GM21360 (cell line): Measurements from ENCODE around the gene SSH3.

Experiments
- ATAC-seq: cut with Tn5 transposase; IDR thresholded peaks from one replicate; pipeline ENCODE4 v1.9.1; 2021; ENCODE audit warnings: mild to moderate bottlenecking, moderate library complexity; ENCODE audit not compliant: unreplicated experiment

SSH3 gene

DNA sequence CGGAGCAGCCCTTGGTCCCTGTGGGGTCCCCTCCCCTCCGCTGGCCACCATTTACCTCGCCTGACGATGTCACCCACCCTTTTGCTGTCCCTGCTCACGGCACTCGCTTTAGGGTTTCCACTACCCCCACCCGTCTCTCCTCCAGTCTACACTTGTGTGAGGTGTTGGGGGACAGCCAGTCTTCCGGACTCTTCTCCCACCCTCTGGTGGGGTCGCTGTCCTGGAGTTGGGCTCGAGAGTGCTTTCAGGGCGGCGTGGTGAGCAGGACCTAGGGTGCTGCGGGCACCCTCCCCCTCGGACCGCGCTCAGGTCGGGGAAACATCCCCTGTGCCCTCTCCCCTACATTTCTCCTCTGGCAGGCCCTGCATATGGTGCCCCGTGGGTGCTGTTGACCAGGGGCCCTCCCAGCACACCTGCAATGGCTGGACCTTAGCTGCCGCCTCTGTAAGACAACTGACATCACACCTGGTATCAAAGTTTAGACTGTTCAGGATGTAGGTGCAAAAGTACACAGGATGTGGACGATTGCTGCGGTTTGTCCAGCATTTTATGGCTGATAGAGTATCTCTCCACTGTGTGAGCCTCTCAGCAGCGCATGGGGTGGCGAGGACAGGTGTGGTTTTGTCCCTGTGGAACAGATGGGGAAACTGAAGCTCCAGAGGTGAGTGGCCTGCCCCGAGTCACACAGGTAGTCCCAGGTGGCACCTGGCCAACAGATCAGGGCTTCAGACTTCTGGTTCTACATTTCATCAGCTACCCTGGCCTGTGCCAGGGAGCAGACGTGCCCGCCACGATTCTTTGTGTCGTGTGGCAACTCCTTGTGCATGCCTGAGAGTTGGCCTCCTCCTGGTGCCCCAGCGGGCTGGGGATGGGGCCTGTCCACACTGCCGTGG, 35.9 kb upstream of the SSH3 start:
- no peak for ATAC-seq

DNA sequence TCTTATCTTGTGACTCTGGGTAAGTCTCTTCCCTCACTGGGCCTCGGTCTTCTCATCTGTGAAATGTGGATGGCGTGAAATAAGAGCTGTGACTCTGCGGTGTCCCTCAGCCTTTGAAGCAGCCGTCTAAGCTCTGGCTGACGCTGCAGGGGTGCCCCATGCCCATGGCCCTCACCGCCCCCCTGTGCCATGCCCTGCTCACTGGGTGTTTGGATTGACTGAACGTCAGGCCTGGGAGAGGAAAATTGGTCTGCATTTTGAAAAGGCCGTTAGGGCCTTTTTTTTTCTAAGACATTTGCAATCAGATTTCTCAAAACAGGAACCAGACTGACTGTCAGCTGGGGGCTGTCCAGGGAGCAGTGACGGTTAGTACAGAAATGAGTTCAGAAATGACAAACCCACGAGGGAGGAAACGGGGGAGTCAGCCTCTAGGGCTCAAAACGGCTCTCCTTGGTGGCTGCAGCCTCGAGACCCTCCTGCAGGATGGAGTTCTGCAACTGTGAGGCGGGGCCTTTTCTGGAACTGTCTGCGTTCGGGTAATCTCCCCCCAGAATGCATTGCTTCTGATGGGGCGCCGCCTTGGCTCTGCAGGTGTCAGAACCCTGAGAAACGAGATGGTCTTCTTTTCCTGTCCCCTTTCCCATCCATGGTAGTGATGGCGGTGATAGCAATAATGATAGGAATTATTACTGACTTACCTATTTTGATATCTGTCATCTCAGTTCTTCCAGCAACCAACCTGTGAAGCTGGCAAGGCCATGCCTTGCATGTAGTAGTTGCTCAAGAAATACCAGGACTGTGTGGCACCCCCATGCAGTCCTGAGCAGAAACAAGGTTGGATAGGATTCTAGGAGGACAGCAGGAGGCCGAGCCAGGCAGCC, 35.0 kb upstream of the SSH3 start:
- peak; percentile 40 for ATAC-seq

DNA sequence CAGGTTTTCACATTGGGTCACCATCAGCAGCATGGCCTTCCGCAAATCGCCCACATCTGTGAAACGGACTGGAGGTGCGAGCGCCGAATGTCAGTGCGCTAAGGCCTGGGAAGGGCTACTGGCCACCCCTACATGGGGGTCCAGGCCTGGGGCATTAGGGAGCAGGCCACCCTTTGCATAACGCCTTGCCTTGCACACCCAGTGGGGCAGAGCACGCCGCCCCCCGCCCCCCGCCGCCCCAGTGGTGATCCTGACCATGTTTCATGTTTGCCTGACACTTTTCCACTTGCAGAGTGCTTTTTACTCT, 34.4 kb upstream of the SSH3 start:
- no peak for ATAC-seq

DNA sequence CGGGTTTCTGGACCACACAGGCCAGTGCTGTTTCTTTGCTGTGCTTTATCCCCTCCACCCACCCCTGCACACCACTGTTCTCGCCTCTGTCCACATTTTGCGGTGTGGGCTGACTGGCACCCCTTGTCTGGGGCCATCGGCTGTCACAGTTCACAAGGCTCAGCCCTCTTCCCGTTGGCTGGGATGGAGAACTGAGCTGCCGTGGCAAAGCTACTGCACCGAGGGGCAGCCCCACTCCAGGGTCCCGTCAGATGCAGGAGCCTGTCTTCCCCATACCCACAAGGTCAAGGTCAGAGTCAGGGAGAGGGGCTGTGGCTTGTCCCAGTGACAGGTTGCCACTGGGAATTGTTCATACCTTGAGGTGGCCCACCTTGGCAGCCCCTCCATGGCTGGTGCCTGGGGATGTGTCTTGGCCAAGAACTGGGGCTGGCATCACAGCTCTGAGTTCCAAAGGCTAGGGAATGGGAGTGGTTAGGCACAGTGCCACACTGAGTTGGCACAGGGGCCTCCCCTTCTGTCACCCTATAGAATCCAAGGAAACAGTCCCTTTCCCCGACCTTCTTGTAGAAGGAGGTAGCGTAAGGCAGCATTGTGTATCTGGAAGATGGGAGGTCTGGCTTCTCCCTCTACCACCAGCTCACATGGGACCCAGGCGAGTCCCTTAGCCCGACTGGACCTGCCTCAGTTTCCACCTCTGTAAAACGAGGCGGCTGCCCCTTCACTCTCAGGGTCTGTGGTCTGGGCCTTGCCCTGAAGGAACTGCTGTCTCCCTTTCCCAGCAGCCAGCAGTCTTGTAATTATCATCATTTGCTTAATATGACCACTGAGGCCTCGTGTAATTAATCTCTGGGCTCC, 33.7 kb upstream of the SSH3 start:
- ATAC-seq = no peak

DNA sequence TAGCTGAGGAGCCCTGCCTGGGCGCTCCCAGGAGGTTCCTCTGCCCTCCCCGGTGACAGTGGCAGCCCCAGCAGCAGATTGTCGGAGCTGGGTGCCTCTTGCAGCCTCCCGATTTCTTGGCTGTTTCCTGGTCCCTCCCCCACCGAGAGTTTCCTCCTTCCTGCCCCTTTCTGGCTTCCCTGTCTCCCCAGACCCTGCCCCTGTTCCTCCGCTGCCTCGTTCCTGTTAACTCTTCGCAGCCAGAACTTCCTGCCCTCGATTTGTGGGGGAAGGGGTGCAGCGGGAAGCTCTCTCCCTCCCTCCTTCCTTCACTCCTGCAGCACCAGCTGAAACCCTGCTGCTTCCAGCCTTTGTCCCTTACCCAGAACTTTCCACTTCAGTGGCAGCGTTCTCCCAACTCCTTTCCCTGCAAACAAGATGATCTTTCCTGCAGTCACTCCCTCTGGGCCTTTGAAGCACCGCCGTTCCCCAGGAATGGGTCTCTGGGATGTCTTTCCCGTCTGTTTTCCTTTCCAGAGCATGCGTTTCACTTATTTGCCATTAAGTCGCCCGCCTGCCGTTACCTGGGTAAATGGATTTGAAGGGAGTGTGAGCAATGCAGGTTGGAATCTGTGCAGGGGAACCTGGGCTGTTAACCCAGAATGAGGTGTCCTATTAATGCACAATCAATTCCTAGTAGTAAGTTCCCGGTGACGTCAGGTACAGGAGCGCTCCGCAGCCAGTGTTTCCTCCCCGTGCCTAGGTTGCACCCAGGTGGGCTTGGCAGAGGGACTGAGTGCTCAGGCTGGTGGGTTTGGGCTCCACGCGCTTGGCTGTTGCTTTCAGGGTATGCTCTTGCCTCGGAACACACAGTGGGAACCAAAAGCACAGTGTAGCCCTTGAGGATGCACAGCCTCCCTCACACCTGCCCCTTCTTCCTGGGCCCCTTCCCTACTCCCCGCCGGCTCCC, 32.8 kb upstream of the SSH3 start:
- no peak for ATAC-seq

DNA sequence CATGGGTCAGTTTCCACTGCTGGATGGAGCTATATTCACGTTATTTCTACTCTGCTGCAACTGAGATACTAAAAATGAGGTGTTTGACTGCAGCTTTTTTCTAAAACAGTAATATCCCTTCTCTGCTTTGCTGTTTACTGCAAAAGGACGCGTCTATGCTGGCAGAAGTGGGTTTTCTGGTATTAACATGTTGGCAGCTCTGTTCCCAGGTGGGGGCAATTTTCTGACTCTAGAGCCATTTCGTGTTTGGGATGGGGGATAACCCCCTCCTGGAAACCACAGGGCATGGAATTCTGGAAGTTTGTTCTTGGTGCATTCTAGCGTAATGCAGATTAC, 32.2 kb upstream of the SSH3 start:
- ATAC-seq = no peak

DNA sequence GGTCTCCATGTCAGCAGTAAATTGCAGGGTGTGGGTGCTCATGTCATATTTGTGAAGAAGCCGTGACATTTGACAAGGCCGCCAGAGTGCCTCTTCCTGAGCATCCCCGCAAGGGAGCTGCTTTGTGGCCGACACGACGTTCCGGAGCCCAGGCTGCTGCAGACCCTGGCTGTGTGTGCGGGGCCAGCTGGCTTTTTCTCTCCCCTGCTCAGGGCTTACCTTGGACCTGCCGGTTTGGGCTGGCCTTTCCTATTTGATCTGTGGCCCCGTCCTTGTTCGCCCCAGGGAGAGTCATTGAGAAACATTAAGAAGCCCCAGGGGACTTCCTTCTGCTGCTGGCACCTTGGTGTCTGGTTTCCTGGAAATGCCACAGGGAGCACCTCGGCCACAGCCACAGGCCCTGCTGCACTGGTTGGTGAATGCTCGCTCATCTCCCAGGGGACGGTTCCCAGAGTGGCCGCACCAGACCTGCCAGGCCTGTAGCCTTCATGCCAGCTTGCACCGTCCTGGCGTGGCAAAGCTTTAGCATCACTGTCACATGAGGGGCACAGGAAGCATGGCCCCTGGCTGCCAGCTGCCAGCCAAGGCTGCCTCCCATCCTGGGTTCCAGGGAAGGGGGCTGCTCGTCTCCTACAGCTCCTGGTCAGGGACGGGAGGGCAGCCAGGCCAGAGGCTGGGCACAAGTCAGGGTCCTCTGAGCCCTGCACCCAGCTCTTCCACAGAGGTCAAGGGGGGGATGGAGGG, 31.6 kb upstream of the SSH3 start:
- no peak for ATAC-seq

DNA sequence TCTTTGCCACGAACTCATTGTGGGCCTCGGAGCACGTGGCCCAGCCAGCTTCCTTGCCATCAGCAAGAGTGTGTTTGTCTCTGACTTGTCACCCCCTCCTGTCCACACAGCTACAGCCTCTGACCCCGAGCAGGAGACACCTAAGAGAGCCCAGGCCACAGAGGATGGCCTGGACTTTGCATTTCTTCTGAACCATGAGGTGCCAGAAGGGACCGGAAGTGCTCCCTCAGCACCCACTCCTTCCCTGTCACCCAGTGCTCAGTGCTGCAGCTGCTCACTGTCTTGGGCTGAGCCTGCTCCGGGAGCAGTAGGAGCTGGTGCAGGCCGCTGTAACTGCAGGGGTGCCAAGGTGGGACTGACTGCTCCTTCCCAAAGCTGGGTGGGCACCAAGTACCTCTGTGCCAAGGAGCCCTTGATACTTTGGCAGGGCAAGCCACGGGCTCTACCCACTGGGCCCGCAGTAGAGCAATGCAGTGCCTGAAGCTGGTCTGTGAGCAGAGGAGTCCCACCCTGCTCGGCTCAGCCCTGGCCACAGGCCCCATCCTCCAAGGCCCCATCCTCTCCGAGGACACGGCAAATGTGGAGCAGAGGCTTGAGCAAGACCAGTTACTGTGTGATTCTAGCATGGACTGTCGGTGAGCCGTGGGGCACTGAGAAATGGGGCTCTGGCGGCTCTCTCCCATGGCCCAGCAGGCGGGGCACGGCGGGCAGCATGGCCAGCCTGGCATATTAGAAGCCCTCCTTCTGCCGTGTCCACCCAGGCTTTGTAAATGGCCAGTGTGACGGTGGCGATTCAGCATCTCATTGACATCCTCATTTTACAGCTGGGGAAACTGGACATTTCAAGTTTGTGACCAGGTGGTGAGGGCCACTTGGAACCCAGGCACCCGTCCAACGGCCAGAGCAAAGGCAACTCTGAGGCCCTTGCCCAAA, 30.7 kb upstream of the SSH3 start:
- no peak for ATAC-seq

DNA sequence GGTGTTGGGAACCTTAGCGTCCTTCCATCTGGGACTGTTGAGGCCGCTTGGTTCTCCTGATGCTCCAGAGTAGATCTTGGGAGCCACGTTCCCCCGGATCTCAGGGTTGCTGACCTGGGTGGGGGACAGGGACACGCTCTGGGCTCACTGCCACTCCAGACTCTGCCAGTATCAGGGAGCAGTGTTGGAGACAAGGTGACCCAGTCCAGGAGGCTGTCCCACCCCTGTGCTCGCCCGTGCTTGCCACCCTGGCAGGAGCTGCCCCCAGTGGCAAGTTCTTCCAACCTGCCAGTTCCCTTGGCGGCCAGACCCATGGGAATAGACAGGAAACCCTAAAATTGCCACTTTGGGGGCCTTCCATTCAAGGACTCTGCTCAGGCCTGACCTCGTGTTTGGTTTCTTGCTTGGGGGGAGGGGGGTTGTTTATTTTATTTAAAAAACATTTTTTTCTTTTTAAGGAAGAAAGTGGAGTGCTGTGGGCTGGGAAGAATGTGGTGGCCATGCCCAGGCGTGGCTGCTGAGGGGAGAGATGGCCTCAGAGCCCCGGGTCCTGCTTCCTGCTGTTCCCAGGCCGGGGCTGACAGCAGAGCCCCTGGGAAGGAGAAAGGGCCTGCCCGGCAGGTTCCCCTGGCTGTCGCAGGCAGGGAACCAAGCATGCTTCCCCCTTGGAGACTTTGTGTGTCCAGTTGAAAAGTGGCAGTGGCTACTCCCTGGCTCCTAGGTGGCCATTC, 29.9 kb upstream of the SSH3 start:
- ATAC-seq = no peak

DNA sequence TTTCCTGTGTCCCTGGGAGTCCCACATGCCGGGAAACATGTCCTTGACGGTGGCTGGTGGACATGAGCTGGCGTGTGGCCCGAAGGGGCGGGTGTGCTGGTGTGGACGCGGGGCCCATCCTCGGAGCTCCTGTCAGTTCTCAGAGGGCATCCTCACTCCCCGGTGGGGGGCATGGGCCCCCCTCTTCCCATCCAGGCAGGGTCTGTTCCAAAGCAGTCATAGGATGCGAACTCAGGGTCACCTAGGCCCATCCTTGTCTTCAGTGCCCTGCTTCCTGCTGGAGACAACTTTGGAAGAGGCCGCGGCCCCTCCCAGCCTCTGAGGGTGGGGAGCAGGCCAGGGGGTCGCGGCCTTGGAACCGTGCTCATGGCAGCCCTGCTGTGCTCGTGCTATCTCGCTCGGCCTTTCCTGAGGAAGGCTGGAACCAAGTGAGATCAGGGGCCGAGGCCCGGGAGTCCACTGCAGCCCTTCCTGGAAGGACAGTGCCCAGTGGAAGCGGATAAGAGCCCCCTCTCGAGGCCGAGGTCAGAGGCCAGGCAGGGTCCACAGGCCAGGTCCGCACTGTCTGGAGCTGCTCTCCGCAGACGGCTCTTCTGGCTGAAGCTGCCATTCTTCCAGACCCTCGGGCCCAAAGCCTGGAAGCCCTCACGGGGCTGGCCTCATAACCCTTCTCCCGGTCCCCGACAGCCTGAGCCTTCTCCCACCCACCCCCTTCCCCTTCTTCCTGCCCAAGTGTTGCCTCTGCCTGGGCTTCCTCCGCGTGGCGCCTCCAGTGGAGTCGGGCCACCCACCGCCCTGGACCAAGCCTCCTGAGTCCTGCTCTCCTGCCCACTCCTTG, 28.3 kb upstream of the SSH3 start:
- no peak for ATAC-seq

DNA sequence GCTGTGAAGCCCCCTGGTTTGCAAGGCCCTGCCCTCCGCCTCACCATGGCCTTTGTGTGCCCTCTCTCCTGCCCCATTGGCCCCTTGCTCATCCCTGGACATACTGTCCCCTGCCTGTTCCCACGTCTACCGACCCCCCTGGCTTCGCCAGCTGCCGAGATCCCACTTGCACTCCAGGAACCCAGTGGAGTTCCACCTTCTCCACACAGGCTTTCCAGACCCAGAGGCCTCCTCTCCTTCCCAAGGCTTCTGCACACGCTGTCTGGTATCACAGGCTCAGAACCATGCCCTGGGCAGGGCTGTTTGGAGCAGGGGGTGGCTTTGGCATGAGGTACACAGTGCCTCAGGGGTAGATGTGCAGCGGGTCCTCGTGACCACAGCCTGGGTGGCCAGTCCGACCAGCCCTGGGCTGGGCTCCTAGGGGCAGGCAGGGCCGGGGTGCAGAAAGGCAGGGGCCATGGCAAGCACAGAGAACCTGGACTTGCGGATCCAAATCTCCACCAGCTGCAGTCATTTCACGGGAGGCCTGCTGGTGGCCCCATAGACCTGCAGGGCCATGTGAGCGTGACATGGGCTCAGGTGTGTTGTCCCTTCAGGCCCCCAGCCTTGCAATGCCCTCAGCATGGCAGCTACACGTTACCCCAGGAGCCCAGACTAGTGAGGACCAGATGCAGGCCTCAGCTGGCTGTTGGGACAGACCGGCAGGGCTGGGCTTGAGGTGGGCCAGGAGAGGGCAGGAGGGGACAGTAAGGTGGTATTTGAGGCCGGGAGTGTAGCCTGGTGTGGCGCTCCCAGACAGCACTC, 27.5 kb upstream of the SSH3 start:
- no peak for ATAC-seq

DNA sequence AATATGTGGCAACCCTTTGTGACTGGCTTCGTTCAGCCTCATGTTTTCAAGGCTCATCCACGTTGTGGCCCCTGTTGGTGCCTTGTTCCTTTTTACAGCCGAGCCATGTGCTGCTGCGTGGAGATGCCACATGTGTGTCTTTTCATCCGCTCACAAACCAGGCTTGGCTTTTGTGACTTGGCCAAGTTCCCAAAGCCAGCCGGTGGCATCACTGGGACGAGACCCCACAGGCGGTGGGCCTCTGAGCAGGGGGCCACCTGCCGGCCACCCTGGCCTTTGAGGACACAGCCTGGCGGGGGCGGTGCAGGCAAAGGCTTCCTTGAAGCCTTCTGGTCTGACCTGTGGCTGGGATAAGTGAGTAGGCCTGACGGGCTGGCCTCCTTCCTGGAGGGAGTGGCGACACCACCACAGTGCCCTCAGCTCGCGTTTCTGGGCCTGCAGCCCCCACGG, 26.5 kb upstream of the SSH3 start:
- ATAC-seq = no peak

DNA sequence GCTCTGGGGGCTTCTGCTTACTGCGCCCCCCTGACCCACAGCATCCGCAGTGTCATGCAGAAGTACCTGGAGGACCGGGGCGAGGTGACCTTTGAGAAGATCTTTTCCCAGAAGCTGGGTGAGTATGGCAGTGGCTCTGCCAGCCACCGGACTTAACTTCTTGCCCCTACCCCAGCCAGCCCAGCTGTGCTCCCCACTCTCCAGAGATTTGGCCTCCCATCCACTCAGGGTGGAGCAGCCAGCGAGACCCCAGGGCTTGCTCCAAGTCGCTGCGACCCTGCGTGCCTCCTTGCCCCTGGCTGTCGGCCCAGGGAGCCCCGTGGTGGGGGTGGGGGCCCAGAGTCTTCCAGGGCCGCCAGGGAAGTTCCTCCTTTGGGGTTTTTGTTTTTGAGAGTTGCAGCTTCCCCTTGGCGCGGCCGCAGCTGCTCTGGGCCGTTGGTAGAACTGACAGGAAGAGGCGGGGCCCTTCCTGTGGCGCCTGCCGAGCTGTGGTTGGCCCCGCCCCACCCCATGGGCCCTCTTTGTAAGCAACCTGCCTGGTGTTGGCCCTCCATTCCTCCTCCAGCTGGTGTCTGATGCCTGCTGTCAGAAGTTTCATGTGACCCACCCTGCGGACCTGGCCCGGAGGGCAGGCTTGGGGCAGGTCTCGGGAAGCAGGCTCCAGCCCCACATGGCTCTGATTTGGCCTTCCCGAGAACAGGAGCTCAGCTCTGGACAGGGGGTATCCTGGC, 25.9 kb upstream of the SSH3 start:
- ATAC-seq = peak; percentile 63

DNA sequence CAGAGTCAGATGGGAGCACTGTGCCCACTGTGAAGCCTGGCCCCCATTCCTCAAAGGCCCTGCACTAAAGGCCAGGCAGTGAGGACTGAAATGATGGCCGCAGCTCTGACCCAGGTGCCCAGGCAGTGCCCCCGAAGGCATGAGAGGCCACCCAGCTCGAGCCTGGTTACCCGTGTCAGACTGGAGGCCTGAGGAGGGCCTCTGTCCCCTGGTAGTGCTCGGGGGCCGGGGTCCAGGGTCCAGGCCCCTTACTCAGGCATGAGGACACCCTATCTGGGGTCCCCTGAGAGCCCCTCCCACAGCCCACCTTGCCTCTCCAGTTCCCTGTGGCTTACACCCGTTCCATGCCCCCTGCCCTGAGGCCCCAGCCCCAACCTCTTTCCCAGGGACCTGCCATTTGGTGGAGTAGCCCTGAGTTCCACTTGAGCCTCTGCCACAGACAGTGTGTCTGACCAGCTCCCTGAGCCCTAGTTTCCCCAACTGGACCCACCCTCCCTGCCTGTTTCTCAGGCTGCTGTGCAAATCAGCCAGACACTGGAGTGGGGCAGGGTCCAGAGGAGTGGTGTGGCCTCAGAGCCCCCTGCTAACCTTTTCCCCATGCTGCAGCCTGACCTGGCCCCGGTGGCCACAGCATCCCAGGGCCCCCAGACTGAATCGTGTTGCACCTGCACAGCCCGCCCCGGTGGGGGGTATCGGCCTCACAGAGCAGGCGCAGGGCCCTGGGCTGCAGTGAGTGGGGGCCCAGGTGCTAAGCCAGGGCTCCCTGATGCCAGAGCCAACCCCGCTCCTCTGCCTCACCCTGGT, 25.0 kb upstream of the SSH3 start:
- ATAC-seq = no peak
